NT2/D1 (cell line): ENCODE results near the gene UPK3B.
"Not testable (repeated sequence)": the region's sequence is repeated elsewhere in the genome, so short reads cannot be mapped to it uniquely, and the experiment has no call there.

Source experiments
- YY1 ChIP-seq: IDR thresholded peaks from 2 replicates; pipeline ENCODE4 v1.6.1; 2011; ENCODE audit not compliant: insufficient read length, insufficient read depth
- ZNF274 ChIP-seq: IDR thresholded peaks from 2 replicates; pipeline ENCODE4 v1.6.1; 2011; ENCODE audit warnings: mild to moderate bottlenecking, low read depth, low read length

DNA sequence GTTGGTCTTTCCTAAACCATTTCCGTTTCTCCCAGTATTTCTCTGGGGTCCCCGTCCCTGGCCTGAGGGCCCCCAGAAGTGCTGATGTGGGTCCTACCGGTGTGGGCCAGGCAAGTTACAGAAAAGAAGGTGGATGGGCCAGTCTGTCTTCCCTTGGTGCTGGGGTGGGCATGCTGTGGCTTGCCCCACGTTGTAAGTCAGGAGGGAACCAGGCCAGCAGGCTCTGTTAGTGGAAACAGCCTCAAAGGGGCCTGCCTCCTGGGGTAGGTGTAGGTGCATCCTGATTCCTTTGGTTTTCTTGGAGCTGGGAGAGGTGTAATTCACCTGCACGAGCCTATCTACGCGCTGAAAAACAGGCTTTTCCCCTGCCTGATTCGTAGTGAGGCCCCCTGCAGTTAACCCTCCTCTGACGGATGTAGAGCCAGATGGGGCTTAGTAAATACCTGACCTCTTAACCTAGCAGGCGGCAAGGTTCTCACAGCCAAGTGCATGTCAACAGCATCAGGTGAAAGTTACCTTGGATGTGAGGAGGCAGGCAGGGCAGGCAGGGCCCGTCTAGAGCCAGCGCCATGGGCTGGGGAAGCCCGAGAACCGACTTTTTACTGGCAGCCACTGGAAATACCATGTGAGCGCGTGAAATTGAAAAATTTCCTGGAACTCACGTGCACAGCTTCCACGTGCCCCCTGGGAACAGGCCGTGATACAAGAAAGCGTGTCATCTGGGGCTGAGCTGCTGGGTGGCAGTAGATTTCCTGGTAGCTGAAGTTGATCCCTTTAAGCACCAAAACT, 24.3 kb upstream of the UPK3B start:
- TF ChIP-seq YY1, ZNF274: not testable (repeated sequence)
